SK-N-SH (cell line): ENCODE results near the gene FOXP1. TPM values are rescaled to one million over a fixed set of nuclear protein-coding genes. Genes with fewer than 3 reads are reported as not detected.

ENCODE experiments used
- CTCF ChIA-PET: fragments of 300-600, 350-600 bp; formaldehyde crosslinking; extraction: SDS; loops from one replicate; lab custom pipeline; 2021; lab: Yijun Ruan, JAX
- POLR2A ChIA-PET: fragments of 350-600 bp; sonication (Branson Sonifier 250); formaldehyde crosslinking; extraction: SDS; loops from one replicate; lab custom pipeline; 2020; ENCODE audit warnings: antibody characterized with exemption, inconsistent platforms; lab: Yijun Ruan, JAX
- DNase-seq: peaks from one replicate; pipeline ENCODE4 v3.0.0; 2012
- H2AFZ ChIP-seq: fragments of 200-600 bp; sonication (generic); 2 replicates; pipeline ENCODE4 v1.8.1; 2016; ENCODE audit warnings: antibody characterized with exemption, mild to moderate bottlenecking, low read depth
- H3F3A ChIP-seq: fragments of 200-600 bp; sonication (generic); replicated peaks from 2 replicates; pipeline ENCODE3; 2016; ENCODE audit warnings: antibody characterized with exemption, mild to moderate bottlenecking; ENCODE audit not compliant: insufficient read depth
- H3K27ac ChIP-seq, 2 experiments: fragments of 200-500 bp in 1 of 2; fragments of 200-600 bp in 1 of 2; sonication (Bioruptor generic) in 1 of 2; sonication (generic), shearing (Covaris generic) in 1 of 2; 2 replicates each; pipeline versions ENCODE4 v1.5.1 to v1.6.1; 2014 to 2016; ENCODE audit warnings: low read depth in 2 of 2, inconsistent platforms in 1 of 2, low read length in 1 of 2, mild to moderate bottlenecking in 1 of 2, mixed read lengths in 1 of 2
- H3K27me3 ChIP-seq: fragments of 200-600 bp; sonication (generic), shearing (Covaris generic); 2 replicates; pipeline ENCODE4 v1.6.1; 2016; ENCODE audit warnings: mixed run types; ENCODE audit not compliant: insufficient read depth
- H3K36me3 ChIP-seq, 2 experiments: fragments of 200-500 bp in 1 of 2; fragments of 200-600 bp in 1 of 2; sonication (Bioruptor generic) in 1 of 2; sonication (generic) in 1 of 2; replicated peaks in 1 of 2; 2 replicates each; pipeline versions ENCODE3 to v1.5.1; 2014 to 2016; ENCODE audit warnings: low read length in 1 of 2, mild to moderate bottlenecking in 1 of 2; ENCODE audit not compliant: insufficient read depth in 2 of 2, control insufficient read depth in 1 of 2
- H3K4me1 ChIP-seq, 2 experiments: fragments of 200-500 bp in 1 of 2; fragments of 200-600 bp in 1 of 2; sonication (Bioruptor generic) in 1 of 2; sonication (generic), shearing (Covaris generic) in 1 of 2; 2 replicates each; pipeline versions ENCODE4 v1.5.1 to v1.6.1; 2014 to 2016; ENCODE audit warnings: low read depth in 1 of 2, low read length in 1 of 2, mixed run types in 1 of 2; ENCODE audit not compliant: insufficient read depth in 2 of 2, control insufficient read depth in 1 of 2
- H3K4me2 ChIP-seq: fragments of 200-600 bp; sonication (generic), shearing (Covaris generic); 2 replicates; pipeline ENCODE4 v1.6.1; 2017; ENCODE audit warnings: mixed run types
- H3K4me3 ChIP-seq, 2 experiments: fragments of 200-500 bp in 1 of 2; fragments of 200-600 bp in 1 of 2; sonication (Bioruptor generic) in 1 of 2; sonication (generic), shearing (Covaris generic) in 1 of 2; 2 replicates each; pipeline versions ENCODE4 v1.5.1 to v1.8.1; 2014 to 2016; ENCODE audit warnings: low read depth in 2 of 2, inconsistent platforms in 1 of 2, low read length in 1 of 2, mild to moderate bottlenecking in 1 of 2, mixed read lengths in 1 of 2, moderate library complexity in 1 of 2
- H3K79me2 ChIP-seq: fragments of 200-600 bp; sonication (generic); 2 replicates; pipeline ENCODE4 v1.8.1; 2017; ENCODE audit warnings: mild to moderate bottlenecking; ENCODE audit not compliant: insufficient read depth
- H3K9ac ChIP-seq: fragments of 200-600 bp; sonication (generic); 2 replicates; pipeline ENCODE4 v1.6.1; 2017; ENCODE audit warnings: mixed run types
- H3K9me2 ChIP-seq: fragments of 200-600 bp; sonication (generic); 2 replicates; pipeline ENCODE4 v1.6.1; 2017; ENCODE audit warnings: mixed run types
- H3K9me3 ChIP-seq: fragments of 200-600 bp; sonication (generic); 2 replicates; pipeline ENCODE4 v1.6.1; 2017; ENCODE audit warnings: mixed run types, mild to moderate bottlenecking, moderate library complexity
- H4K20me1 ChIP-seq: fragments of 200-600 bp; sonication (generic); 2 replicates; pipeline ENCODE4 v1.6.1; 2017; ENCODE audit warnings: mild to moderate bottlenecking, mixed run types; ENCODE audit not compliant: insufficient read depth
- CHD2 ChIP-seq: fragments of 150-350 bp; IDR thresholded peaks from 2 replicates; pipeline ENCODE4 v1.6.1; 2018; ENCODE audit warnings: low read length; ENCODE audit not compliant: partially characterized antibody
- ELF1 ChIP-seq: IDR thresholded peaks from 2 replicates; pipeline ENCODE4 v1.4.0; 2012
- EP300 ChIP-seq, 2 experiments: IDR thresholded peaks; 2 replicates each; pipeline versions ENCODE4 v1.4.0 to v1.6.1; 2012; ENCODE audit warnings: borderline replicate concordance in 1 of 2, low read depth in 1 of 2, low read length in 1 of 2
- FOSL2 ChIP-seq: IDR thresholded peaks from 2 replicates; pipeline ENCODE4 v1.4.0; 2012; ENCODE audit warnings: low read depth, mild to moderate bottlenecking, moderate library complexity, borderline replicate concordance
- FOXJ3 ChIP-seq: sonication (generic); formaldehyde crosslinking; IDR thresholded peaks from 2 replicates; pipeline ENCODE4 v1.5.1; 2020; ENCODE audit warnings: mild to moderate bottlenecking, missing genetic modification reagents
- GABPA ChIP-seq: IDR thresholded peaks from 2 replicates; pipeline ENCODE4 v1.4.0; 2012; ENCODE audit warnings: low read depth, mild to moderate bottlenecking
- JUND ChIP-seq: IDR thresholded peaks from 2 replicates; pipeline ENCODE4 v1.4.0; 2012
- MXI1 ChIP-seq: IDR thresholded peaks from 2 replicates; pipeline ENCODE4 v1.6.1; 2012; ENCODE audit warnings: mild to moderate bottlenecking, low read depth, low read length, improper control_type of control experiment
- NFIC ChIP-seq: IDR thresholded peaks from 2 replicates; pipeline ENCODE4 v1.4.0; 2012; ENCODE audit warnings: borderline replicate concordance
- RAD21 ChIP-seq: IDR thresholded peaks from 2 replicates; pipeline ENCODE4 v1.6.1; 2012; ENCODE audit warnings: mild to moderate bottlenecking, low read length
- RCOR1 ChIP-seq: fragments of 150-350 bp; IDR thresholded peaks from 2 replicates; pipeline ENCODE4 v1.6.1; 2017; ENCODE audit warnings: antibody characterized with exemption, low read length
- TCF12 ChIP-seq: IDR thresholded peaks from 2 replicates; pipeline ENCODE4 v1.4.0; 2012
- WGBS: methylation state at CpG from one replicate; pipeline ENCODE4 v1.1.6; 2017; ENCODE audit warnings: low lambda C conversion rate; 5-methylcytosine and 5-hydroxymethylcytosine counted together
- polyA plus RNA-seq, 3 experiments: library from polyadenylated mRNA; depleted of rRNA; stranded (reverse); fragments of >200 nt; gene quantifications; 2 replicates each; pipeline ENCODE4 v1.2.3, GENCODE V29; 2012
- TF ChIP-seq, protein P1 (sequence below): IDR thresholded peaks from 2 replicates; pipeline ENCODE4 v1.6.1; 2012; ENCODE audit warnings: mild to moderate bottlenecking, low read depth, low read length, moderate library complexity

Gene FOXP1
- polyA plus RNA-seq, 1 of the 3 experiments (the other 2 are of a cell fraction), result 8.8 TPM

DNA sequence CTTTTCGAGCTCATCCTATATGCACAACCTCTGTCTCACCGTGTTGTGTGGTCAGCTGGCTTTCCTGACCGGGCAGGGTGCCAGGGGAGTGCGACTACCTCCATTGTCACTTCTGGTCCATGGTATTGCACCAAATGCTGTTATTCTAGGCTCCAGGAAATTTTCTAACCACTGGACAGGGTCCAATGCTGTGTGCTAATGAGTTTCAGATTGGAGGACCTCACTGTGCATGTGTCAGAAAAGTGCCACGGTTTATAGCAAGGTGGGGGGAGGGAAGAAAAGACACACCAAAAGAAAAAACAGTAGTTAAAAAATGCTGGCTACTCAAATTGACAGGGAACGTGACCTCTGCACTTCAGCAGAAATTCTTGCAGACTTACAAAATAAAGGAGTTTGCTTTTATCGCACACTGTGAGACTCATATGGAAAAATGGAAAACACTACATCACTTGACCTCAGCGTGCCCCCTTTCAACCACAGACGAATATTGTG, 480.1 kb downstream of the FOXP1 start:
- WGBS, result 24% methylated on average over 9 of the region's 9 CpGs
- 0 out of 2 replicates have a peak, but pooled peaks have one; percentile 9 for TF ChIP-seq FOSL2
- peak; percentile 73; the same call in 1 of the 2 replicates for TF ChIP-seq FOXJ3 (CRISPR knock-in tag)
- TF ChIP-seq TCF12, result peak; percentile 83
- TF ChIP-seq RAD21, result peak; percentile 27; the same call in 1 of the 2 replicates
- peak in 1 of 2 experiments; percentile 85; a peak in 2 of 4 replicates for TF ChIP-seq EP300 (IDR thresholded peaks at IDR 0.05; ENCODE audit: borderline replicate concordance in 1 of 2, low read depth in 1 of 2, low read length in 1 of 2)
- TF ChIP-seq JUND, result 0 out of 2 replicates have a peak, but pooled peaks have one; percentile 18
- TF ChIP-seq RCOR1, result peak; percentile 94
- TF ChIP-seq CHD2, result peak; percentile 82
- TF ChIP-seq MXI1, result peak; percentile 66; the same call in 1 of the 2 replicates
- TF ChIP-seq GABPA, result no peak
- TF ChIP-seq, protein P1, sequence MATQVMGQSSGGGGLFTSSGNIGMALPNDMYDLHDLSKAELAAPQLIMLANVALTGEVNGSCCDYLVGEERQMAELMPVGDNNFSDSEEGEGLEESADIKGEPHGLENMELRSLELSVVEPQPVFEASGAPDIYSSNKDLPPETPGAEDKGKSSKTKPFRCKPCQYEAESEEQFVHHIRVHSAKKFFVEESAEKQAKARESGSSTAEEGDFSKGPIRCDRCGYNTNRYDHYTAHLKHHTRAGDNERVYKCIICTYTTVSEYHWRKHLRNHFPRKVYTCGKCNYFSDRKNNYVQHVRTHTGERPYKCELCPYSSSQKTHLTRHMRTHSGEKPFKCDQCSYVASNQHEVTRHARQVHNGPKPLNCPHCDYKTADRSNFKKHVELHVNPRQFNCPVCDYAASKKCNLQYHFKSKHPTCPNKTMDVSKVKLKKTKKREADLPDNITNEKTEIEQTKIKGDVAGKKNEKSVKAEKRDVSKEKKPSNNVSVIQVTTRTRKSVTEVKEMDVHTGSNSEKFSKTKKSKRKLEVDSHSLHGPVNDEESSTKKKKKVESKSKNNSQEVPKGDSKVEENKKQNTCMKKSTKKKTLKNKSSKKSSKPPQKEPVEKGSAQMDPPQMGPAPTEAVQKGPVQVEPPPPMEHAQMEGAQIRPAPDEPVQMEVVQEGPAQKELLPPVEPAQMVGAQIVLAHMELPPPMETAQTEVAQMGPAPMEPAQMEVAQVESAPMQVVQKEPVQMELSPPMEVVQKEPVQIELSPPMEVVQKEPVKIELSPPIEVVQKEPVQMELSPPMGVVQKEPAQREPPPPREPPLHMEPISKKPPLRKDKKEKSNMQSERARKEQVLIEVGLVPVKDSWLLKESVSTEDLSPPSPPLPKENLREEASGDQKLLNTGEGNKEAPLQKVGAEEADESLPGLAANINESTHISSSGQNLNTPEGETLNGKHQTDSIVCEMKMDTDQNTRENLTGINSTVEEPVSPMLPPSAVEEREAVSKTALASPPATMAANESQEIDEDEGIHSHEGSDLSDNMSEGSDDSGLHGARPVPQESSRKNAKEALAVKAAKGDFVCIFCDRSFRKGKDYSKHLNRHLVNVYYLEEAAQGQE, result no peak
- peak; percentile 75 for TF ChIP-seq NFIC
- no peak for TF ChIP-seq ELF1
- Histone ChIP-seq H3K27ac (peak overlapping the region; percentile 85 to 96), H3K4me3 (no peak overlapping the region), H4K20me1 (no peaks in the 10 kb centered on the region), H3K9ac (peak overlapping the region; percentile 71; the same call in 1 of the 2 replicates), H3K4me1 (peaks cover 43 to 61% of the 10 kb centered on the region in 2 experiments), H3K27me3 (no peaks in the 10 kb centered on the region), H3K79me2 (peaks cover 64% of the 10 kb centered on the region), H3F3A (peaks cover 59% of the 10 kb centered on the region), H3K36me3 (no peaks in the 10 kb centered on the region), H3K9me3 (no peaks in the 10 kb centered on the region), H3K9me2 (no peaks in the 10 kb centered on the region), H3K4me2 (peak overlapping the region; percentile 68), H2AFZ (no peak overlapping the region)
- CTCF ChIA-PET, result interaction anchor here (1.2 kb wide), 1 partner anchor 80 kb away, joined by 3 read pairs; no protein-coding TSS in a partner anchor
- POLR2A ChIA-PET, result no interaction called here
- DNase-seq, result peak; percentile 61
